ENCODE data around the gene LARP4.

LARP4 gene

GRCh38 chr12:50453872-50454271 is 53.2 kb downstream of the LARP4 start:
- no peak for TF ChIP-seq POLR2A (IDR thresholded peaks at IDR 0.05; ENCODE audit: extremely low read depth, insufficient read length)
- no peak for TF ChIP-seq MAX (IDR thresholded peaks at IDR 0.05; ENCODE audit: low read depth, low read length)
- TF ChIP-seq CTCF (IDR thresholded peaks at IDR 0.05; ENCODE audit: low read depth, low read length) = no peak
- no peak overlapping the region for H3K4me3 ChIP-seq (ENCODE audit: low read depth, low read length)
- no peak for DNase-seq (ENCODE audit: low read depth)

DNA sequence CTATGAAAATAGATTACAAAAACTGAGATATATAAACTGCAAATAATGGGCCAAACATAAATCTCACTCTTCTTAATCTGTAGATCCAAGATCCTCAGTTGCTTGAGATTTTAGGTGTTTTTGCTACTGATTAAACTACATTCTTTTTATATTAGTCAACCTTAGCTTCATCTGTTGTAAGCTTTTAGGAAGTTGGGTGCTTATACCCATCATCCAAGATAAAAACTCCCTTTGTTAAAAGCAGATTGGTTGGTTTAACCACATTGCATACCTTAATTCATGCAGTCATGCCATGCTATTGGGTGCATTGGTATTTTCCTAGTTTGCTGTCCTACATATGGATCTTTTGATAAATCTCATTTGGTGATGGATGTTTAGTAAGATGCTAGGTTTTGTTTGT is 57.9 kb downstream of the LARP4 start:
- no peak overlapping the region for H3K4me3 ChIP-seq (ENCODE audit: low read depth, low read length)
- no peak for DNase-seq (ENCODE audit: low read depth)
- TF ChIP-seq MAX (IDR thresholded peaks at IDR 0.05; ENCODE audit: low read depth, low read length) (no peak), MYC (IDR thresholded peaks at IDR 0.05; ENCODE audit: low read depth, low read length) (no peak), POLR2A (IDR thresholded peaks at IDR 0.05; ENCODE audit: extremely low read depth, insufficient read length) (no peak), CTCF (IDR thresholded peaks at IDR 0.05; ENCODE audit: low read depth, low read length) (no peak)

GRCh38 chr12:50467439-50467838 is 66.8 kb downstream of the LARP4 start:
- DNase-seq (ENCODE audit: low read depth) = no peak
- H3K4me3 ChIP-seq (ENCODE audit: low read depth, low read length) = no peak overlapping the region
- TF ChIP-seq MAX (IDR thresholded peaks at IDR 0.05; ENCODE audit: low read depth, low read length) (no peak), CTCF (IDR thresholded peaks at IDR 0.05; ENCODE audit: low read depth, low read length) (no peak), MYC (IDR thresholded peaks at IDR 0.05; ENCODE audit: low read depth, low read length) (no peak), POLR2A (IDR thresholded peaks at IDR 0.05; ENCODE audit: extremely low read depth, insufficient read length) (no peak)

DNA sequence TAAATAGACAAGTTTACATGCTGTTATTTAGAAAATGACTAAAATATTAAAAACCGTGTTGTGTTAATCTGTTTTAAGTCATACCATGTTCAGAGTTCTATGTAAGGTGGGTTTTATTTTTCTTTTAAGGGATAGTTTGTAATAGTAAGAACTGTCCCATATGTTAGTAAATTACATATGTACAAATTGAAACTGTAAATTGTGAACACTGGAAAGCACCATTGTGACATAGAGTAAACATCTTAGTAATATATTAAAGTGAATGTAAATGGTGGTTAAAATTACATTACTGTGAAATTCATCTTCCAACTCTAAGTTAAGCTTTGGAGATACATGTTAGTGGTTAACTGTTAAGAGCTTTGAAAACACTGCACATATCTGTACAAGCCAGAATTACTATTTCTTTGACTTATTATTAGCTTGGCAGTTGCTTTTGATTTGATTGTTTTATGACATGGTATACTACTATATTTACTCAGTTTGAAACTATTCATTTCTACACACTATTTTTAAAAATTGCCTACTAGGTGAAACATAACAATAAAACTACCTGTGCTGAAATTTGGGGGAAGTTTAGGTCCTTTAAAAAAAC is 76.7 kb downstream of the LARP4 start:
- TF ChIP-seq POLR2A (IDR thresholded peaks at IDR 0.05; ENCODE audit: extremely low read depth, insufficient read length) = no peak
- TF ChIP-seq MAX (IDR thresholded peaks at IDR 0.05; ENCODE audit: low read depth, low read length) = no peak
- TF ChIP-seq MYC (IDR thresholded peaks at IDR 0.05; ENCODE audit: low read depth, low read length) = no peak
- TF ChIP-seq CTCF (IDR thresholded peaks at IDR 0.05; ENCODE audit: low read depth, low read length) = no peak
- no peak for DNase-seq (ENCODE audit: low read depth)
- H3K4me3 ChIP-seq (ENCODE audit: low read depth, low read length) = no peak overlapping the region

- DNase-seq (ENCODE audit: low read depth) = no peak
- no peak for TF ChIP-seq POLR2A (IDR thresholded peaks at IDR 0.05; ENCODE audit: extremely low read depth, insufficient read length)
- no peak for TF ChIP-seq MAX (IDR thresholded peaks at IDR 0.05; ENCODE audit: low read depth, low read length)
- TF ChIP-seq MYC (IDR thresholded peaks at IDR 0.05; ENCODE audit: low read depth, low read length) = no peak
- TF ChIP-seq CTCF (IDR thresholded peaks at IDR 0.05; ENCODE audit: low read depth, low read length) = no peak
Observed at GRCh38 chr12:50482571-50482970, 81.9 kb downstream of the LARP4 start.

More at GRCh38 chr12:50482571-50482970, 81.9 kb downstream of the LARP4 start:
- no peak overlapping the region for H3K4me3 ChIP-seq (ENCODE audit: low read depth, low read length)

All from NB4 (cell line).